Esophagus (tissue), 2 donors: ENCODE measurements around the gene RRP1B. TPM values are rescaled to one million over a fixed set of nuclear protein-coding genes. Genes with fewer than 3 reads are reported as not detected.

Source experiments
- polyA plus RNA-seq, 2 donors: library from polyadenylated mRNA; stranded (reverse); fragments of 200-250 nt; gene quantifications; one replicate each; pipeline ENCODE4 v1.2.3, GENCODE V29; 2013
- donor health status: healthy with polysubstance abuse.
- donor health status: Bipolar disorder and iron deficiency.

Gene RRP1B
- polyA plus RNA-seq, 2 donors: 5.6 to 6.6 TPM

Other genes with a start within 250 kb of the RRP1B start
- 1 to 10 TPM; 1.3 to 4.6 TPM for gene SIK1, start 232.4 kb upstream of the RRP1B start, polyA plus RNA-seq
- under 1 TPM; 0.26 to 0.28 TPM for gene HSF2BP, start 72 bp upstream of the RRP1B start, polyA plus RNA-seq
- gene PDXK, start 59.6 kb downstream of the RRP1B start, polyA plus RNA-seq: 10 to 100 TPM; 54.7 to 73.4 TPM
- 1,000 to 10,000 TPM; 3,514 to 5,149 TPM for gene CSTB, start 116.7 kb downstream of the RRP1B start, polyA plus RNA-seq
- 10 to 100 TPM; 21.0 to 22.5 TPM for gene RRP1, start 130.0 kb downstream of the RRP1B start, polyA plus RNA-seq
- gene AGPAT3, start 205.7 kb downstream of the RRP1B start, polyA plus RNA-seq: 10 to 100 TPM; 15.3 to 18.6 TPM